A673 (cell line): ENCODE measurements around the gene PPM1D. TPM values are rescaled to one million over a fixed set of nuclear protein-coding genes. Genes with fewer than 3 reads are reported as not detected.

Source experiments
- BruUV-seq: library from RNA; stranded (reverse); fragments of 400-500 nt; replicated peaks from 2 replicates; lab custom pipeline; 2021; lab: Mats Ljungman, UMichigan
- CTCF ChIA-PET: fragments of 300-600 bp; sonication (Branson Sonifier 250); formaldehyde crosslinking; loops from one replicate; lab custom pipeline; 2022; ENCODE audit warnings: antibody characterized with exemption; lab: Charles Lee
- POLR2A ChIA-PET: fragments of 300-600 bp; sonication (Branson Sonifier 250); formaldehyde crosslinking; loops from one replicate; lab custom pipeline; 2022; ENCODE audit warnings: antibody characterized with exemption; ENCODE audit not compliant: low non-redundant PET; lab: Charles Lee
- DNase-seq: peaks from one replicate; pipeline ENCODE4 v3.0.0-alpha.2; 2015; ENCODE audit warnings: low spot score
- H3K27ac ChIP-seq: fragments of 200-600 bp; sonication (generic); 2 replicates; pipeline ENCODE4 v1.5.1; 2016; ENCODE audit warnings: mixed run types, low read depth, mild to moderate bottlenecking, mixed read lengths, antibody characterized with exemption, low read length; ENCODE audit not compliant: poor library complexity, severe bottlenecking
- H3K27me3 ChIP-seq: fragments of 200-600 bp; sonication (generic); replicated peaks from 2 replicates; pipeline ENCODE4 v1.6.1; 2017; ENCODE audit warnings: mixed run types, low read depth, mild to moderate bottlenecking, mixed read lengths, antibody characterized with exemption, low read length; ENCODE audit not compliant: insufficient read depth, poor library complexity
- H3K36me3 ChIP-seq: fragments of 200-600 bp; sonication (generic); 2 replicates; pipeline ENCODE4 v1.6.1; 2016; ENCODE audit warnings: mixed run types, mild to moderate bottlenecking, mixed read lengths, antibody characterized with exemption, low read length; ENCODE audit not compliant: insufficient read depth, poor library complexity, severe bottlenecking
- H3K4me1 ChIP-seq: fragments of 200-600 bp; sonication (generic); 2 replicates; pipeline ENCODE4 v1.6.1; 2017; ENCODE audit warnings: mixed run types, mild to moderate bottlenecking, mixed read lengths, antibody characterized with exemption, low read length; ENCODE audit not compliant: insufficient read depth, poor library complexity, severe bottlenecking
- H3K4me3 ChIP-seq: fragments of 200-600 bp; sonication (generic); 2 replicates; pipeline ENCODE4 v1.5.1; 2016; ENCODE audit warnings: low read depth, mixed run types, mild to moderate bottlenecking, mixed read lengths, low read length; ENCODE audit not compliant: poor library complexity, severe bottlenecking
- H3K9me3 ChIP-seq: fragments of 200-600 bp; sonication (generic); 2 replicates; pipeline ENCODE4 v1.6.1; 2016; ENCODE audit warnings: mixed run types, low read depth, mild to moderate bottlenecking, mixed read lengths, antibody characterized with exemption, low read length; ENCODE audit not compliant: poor library complexity, severe bottlenecking
- CTCF ChIP-seq: fragments of 300-800, 200-600 bp; sonication (generic); conservative IDR thresholded peaks from 2 replicates; pipeline ENCODE4 v1.5.1; 2017; ENCODE audit warnings: low read depth, mild to moderate bottlenecking, antibody characterized with exemption, low read length, moderate library complexity, mixed read lengths
- EZH2 ChIP-seq: fragments of 200-600 bp; sonication (generic); IDR thresholded peaks from 2 replicates; pipeline ENCODE4 v1.6.1; 2017; ENCODE audit warnings: borderline replicate concordance, low read depth, mild to moderate bottlenecking, mixed read lengths, antibody characterized with exemption, low read length; ENCODE audit not compliant: poor library complexity, severe bottlenecking
- intact Hi-C: fragments of 100-400 bp; cut with micrococcal nuclease; formaldehyde crosslinking; loops from one replicate; pipeline ENCODE4 v1.10.0; 2022; ENCODE audit not compliant: unreplicated experiment
- total RNA-seq: library from RNA; stranded (reverse); gene quantifications from 2 replicates; pipeline ENCODE4 v1.2.3, GENCODE V29; 2021

Gene PPM1D
- total RNA-seq, 1 experiment from 2014 or later = 17.8 TPM

DNA sequence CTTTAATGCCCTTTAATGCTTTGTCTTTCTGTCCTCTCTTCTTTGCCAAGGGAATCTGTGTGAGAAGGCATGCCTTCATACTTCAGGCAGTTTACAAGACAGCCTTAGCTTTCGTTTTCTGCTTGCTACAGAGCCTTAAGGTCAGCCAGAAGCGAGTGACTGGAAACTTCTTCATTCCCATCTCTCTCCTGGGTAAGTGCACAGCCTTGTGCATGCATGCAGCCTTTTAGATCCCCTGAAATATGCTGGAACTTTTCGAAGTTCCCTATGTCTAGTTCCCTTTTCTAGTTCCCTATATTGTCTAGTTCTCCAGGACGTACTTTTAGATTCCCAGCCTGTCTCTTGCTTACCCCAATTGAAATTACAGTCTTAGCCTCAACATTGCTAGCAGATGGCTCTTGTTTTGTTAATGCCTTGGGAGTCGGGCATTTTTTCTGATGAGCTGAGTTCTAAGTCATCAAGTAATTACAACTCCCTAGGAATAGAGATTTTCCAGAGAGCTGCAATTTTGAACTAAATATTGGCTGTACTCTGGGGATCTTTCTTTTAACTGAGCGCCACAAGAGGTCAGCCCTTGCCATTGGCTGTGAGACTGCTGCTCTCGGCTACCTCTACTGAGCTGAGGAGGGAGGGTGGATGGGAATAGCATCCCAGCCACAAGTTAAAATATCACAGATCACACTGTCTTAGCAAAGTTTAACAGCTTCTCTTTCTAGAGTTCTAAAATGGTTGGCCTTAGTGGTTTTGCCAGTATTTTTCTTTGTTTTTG is 22.7 kb upstream of the PPM1D start:
- no peak overlapping the region for H3K27ac ChIP-seq
- H3K36me3 ChIP-seq = no peaks in the 10 kb centered on the region
- no peaks in the 10 kb centered on the region for H3K9me3 ChIP-seq
- intact Hi-C loops = no loop called here
- POLR2A ChIA-PET = interaction anchor here (0.7 kb wide), 1 partner anchor 100 kb away, joined by 4 read pairs; no protein-coding TSS in a partner anchor
- no peaks in the 10 kb centered on the region for H3K27me3 ChIP-seq
- H3K4me1 ChIP-seq = no peaks in the 10 kb centered on the region
- H3K4me3 ChIP-seq = peak overlapping the region; percentile 13
- CTCF ChIA-PET = no interaction called here
- no TSS peak for BruUV-seq
- no peak for DNase-seq
- TF ChIP-seq EZH2 (no peak), CTCF (no peak; the same call in 1 of the 2 replicates)

- POLR2A ChIA-PET = no interaction called here
- DNase-seq = no peak
- no peaks in the 10 kb centered on the region for H3K27me3 ChIP-seq
- CTCF ChIA-PET = no interaction called here
- H3K4me3 ChIP-seq = no peak overlapping the region
- no peak overlapping the region for H3K27ac ChIP-seq
- TF ChIP-seq CTCF (no peak), EZH2 (no peak)
- intact Hi-C loops = no loop called here
- BruUV-seq = no TSS peak
- no peaks in the 10 kb centered on the region for H3K9me3 ChIP-seq
- H3K4me1 ChIP-seq = no peaks in the 10 kb centered on the region
- H3K36me3 ChIP-seq = no peaks in the 10 kb centered on the region
Measured at GRCh38 chr17:60579090-60579489, 20.9 kb upstream of the PPM1D start.

DNA sequence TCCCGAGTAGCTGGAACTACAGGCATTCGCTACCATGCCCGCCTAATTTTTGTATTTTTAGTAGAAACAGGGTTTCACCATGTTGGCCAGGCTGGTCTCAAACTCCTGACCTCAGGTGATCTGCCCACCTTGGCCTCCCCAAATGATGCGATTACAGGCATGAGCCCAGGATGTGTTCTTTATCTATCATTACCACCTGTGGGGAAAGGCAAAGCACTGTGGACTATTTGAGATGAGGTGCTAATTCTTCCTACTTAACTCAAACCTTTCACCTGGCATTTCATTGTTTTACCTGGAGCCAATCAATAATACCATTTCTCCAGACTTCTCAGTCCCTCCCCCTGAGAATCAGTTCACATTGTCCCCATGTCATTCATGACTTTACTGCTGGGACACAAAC is 20.4 kb upstream of the PPM1D start:
- BruUV-seq = no TSS peak
- DNase-seq = no peak
- CTCF ChIA-PET = no interaction called here
- Histone ChIP-seq H3K27ac (no peak overlapping the region), H3K27me3 (no peaks in the 10 kb centered on the region), H3K4me3 (no peak overlapping the region), H3K4me1 (no peaks in the 10 kb centered on the region), H3K36me3 (no peaks in the 10 kb centered on the region), H3K9me3 (no peaks in the 10 kb centered on the region)
- intact Hi-C loops = no loop called here
- POLR2A ChIA-PET = interaction anchor here (0.6 kb wide), 1 partner anchor 1443 kb away, joined by 3 read pairs; no protein-coding TSS in a partner anchor
- TF ChIP-seq EZH2 = no peak
- TF ChIP-seq CTCF = no peak
